Stomach (tissue), 9 donors: ENCODE data around the gene FHOD1. TPM values are rescaled to one million over a fixed set of nuclear protein-coding genes. Genes with fewer than 3 reads are reported as not detected.

Source experiments
- DNase-seq, 2 donors: peaks; one replicate each; pipeline versions ENCODE4 v3.0.0 to v3.0.0-alpha.2; 2013 to 2019
- H3K27ac ChIP-seq, 5 donors: fragments of 200-600 bp in 4 of 5; sonication (generic) in 4 of 5; one replicate each; pipeline ENCODE4 v1.5.1; 2013 to 2019; ENCODE audit warnings: mild to moderate bottlenecking in 1 of 5, moderate library complexity in 1 of 5
- H3K27me3 ChIP-seq, 3 donors: fragments of 200-600 bp; sonication (generic); one replicate each; pipeline ENCODE4 v1.5.1; 2017 to 2019; ENCODE audit warnings: mixed run types in 1 of 3
- H3K36me3 ChIP-seq, 4 donors: fragments of 200-600 bp; sonication (generic); 1 replicate in 3 of 4; 2 replicates in 1 of 4; pipeline ENCODE4 v1.5.1; 2016 to 2019
- H3K4me1 ChIP-seq, 4 donors: fragments of 200-600 bp; sonication (generic); one replicate each; pipeline ENCODE4 v1.5.1; 2016 to 2019
- H3K4me3 ChIP-seq, 4 donors: fragments of 200-600 bp; sonication (generic) in 3 of 4; one replicate each; pipeline ENCODE4 v1.5.1; 2016 to 2019; ENCODE audit warnings: mild to moderate bottlenecking in 1 of 4
- H3K9me3 ChIP-seq, 4 donors: fragments of 200-600 bp; sonication (generic); one replicate each; pipeline ENCODE4 v1.5.1; 2016 to 2019
- CTCF ChIP-seq, 7 experiments: fragments of 450-650 bp in 4 of 7; fragments of 200-600 bp in 3 of 7; sonication (generic) in 3 of 7; IDR thresholded peaks; one replicate each; pipeline ENCODE4 v1.5.1; 2016 to 2019; ENCODE audit warnings: antibody characterized with exemption in 7 of 7, control low read depth in 2 of 7, mild to moderate bottlenecking in 1 of 7
- EP300 ChIP-seq: sonication (generic); formaldehyde crosslinking; IDR thresholded peaks from one replicate; pipeline ENCODE4 v1.6.1; 2017; ENCODE audit warnings: antibody characterized with exemption
- POLR2A ChIP-seq, 4 donors: fragments of 450-650 bp; IDR thresholded peaks; one replicate each; pipeline ENCODE4 v1.6.1; 2016; ENCODE audit warnings: antibody characterized with exemption in 4 of 4, control low read depth in 2 of 4, mild to moderate bottlenecking in 1 of 4, moderate library complexity in 1 of 4
- POLR2AphosphoS5 ChIP-seq, 3 donors: sonication (generic); formaldehyde crosslinking; IDR thresholded peaks; one replicate each; pipeline ENCODE4 v1.6.1; 2016; ENCODE audit warnings: antibody characterized with exemption in 3 of 3
- WGBS, 5 donors: extraction: QIAGEN DNeasy Blood & Tissue Kit in 3 of 5; methylation state at CpG; one replicate each; pipeline versions ENCODE4 v1.1.5 to v1.1.7; 2013 to 2018; 5-methylcytosine and 5-hydroxymethylcytosine counted together
- intact Hi-C: fragments of 100-400 bp; cut with DNase I; formaldehyde crosslinking; loops from one replicate; pipeline ENCODE4 v1.15.1; 2023; ENCODE audit warnings: low total_unique reads
- polyA plus RNA-seq, 3 donors: library from polyadenylated mRNA; stranded (reverse); fragments of 200-250 nt; gene quantifications; one replicate each; pipeline ENCODE4 v1.2.3, GENCODE V29; 2013
- total RNA-seq, 5 donors: library from RNA; depleted of rRNA; stranded (reverse); fragments of >200 nt; gene quantifications; one replicate each; pipeline versions ENCODE4 v1.1.0 to v1.2.3, GENCODE V29; 2014 to 2016
- donor health status: healthy with polysubstance abuse.
- donor health status: Bipolar disorder and iron deficiency.
- donor health status: healthy.

The FHOD1 gene
- total and polyA plus RNA-seq, 8 donors, result 6.1 to 101 (median 17.5) TPM

GRCh38 chr16:67188323-67188722 lies 59.0 kb downstream of the FHOD1 start:
- peaks cover 0 to 3% (median 1%) of the 10 kb centered on the region in 4 donors for H3K36me3 ChIP-seq
- H3K4me3 ChIP-seq, result no peak overlapping the region
- H3K27ac ChIP-seq, result no peak overlapping the region
- H3K27me3 ChIP-seq, result peaks cover 0 to 4% (median 0%) of the 10 kb centered on the region in 3 donors
- intact Hi-C loops, result no loop called here
- peaks cover 36 to 46% (median 37%) of the 10 kb centered on the region in 4 donors for H3K4me1 ChIP-seq
- 72 to 90% (median 82%) methylated on average over 3 to 4 of the region's 4 CpGs for WGBS, 5 donors
- no peak for DNase-seq
- TF ChIP-seq EP300 (no peak), CTCF (IDR thresholded peaks at IDR 0.05) (no peak), POLR2AphosphoS5 (IDR thresholded peaks at IDR 0.05) (no peak), POLR2A (IDR thresholded peaks at IDR 0.05) (no peak)
- no peaks in the 10 kb centered on the region for H3K9me3 ChIP-seq

DNA sequence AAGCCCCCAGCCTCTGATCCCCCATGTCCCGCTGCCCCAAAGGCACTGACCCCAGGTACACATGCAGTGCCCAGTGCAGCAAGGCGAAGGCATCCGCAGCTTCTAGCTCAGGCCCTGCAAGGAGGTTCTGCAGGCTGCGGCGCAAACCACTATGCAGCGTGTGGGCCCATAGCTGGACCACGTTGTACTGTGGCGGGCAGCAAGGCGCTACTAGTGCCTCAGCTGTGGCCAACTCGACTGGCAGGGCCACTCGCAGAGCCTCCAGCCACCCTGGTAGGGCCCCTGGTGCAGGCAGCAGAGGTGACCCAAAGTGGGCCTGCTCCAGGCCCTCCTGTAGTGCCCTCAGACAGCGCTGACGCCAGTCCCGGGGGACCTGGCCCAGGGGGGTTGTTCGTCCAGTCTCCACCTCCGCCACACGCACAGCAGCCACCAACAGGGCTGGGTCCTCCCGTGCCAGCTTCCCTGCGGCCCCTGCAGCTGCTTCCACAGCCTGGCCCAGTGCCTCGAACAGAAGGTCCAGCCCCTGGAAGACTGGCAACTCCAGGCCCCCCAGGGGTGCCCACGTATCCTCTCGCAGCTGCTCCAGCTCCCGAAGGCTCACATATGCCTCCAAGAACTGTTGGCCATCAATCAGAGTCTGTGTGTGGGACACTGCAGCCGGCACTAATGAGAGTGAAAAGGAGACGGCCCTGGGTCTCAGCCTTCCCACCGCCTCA lies 59.9 kb downstream of the FHOD1 start:
- no peak overlapping the region for H3K27ac ChIP-seq
- 79 to 93% (median 88%) methylated on average over 8 to 26 of the region's 26 CpGs for WGBS, 5 donors
- no peak for TF ChIP-seq CTCF (IDR thresholded peaks at IDR 0.05)
- peaks cover 31 to 47% (median 37%) of the 10 kb centered on the region in 4 donors for H3K4me1 ChIP-seq
- DNase-seq, result no peak
- peaks cover 0 to 4% (median 0%) of the 10 kb centered on the region in 3 donors for H3K27me3 ChIP-seq
- no peaks in the 10 kb centered on the region for H3K36me3 ChIP-seq
- intact Hi-C loops, result no loop called here
- no peaks in the 10 kb centered on the region for H3K9me3 ChIP-seq
- no peak overlapping the region for H3K4me3 ChIP-seq

DNA sequence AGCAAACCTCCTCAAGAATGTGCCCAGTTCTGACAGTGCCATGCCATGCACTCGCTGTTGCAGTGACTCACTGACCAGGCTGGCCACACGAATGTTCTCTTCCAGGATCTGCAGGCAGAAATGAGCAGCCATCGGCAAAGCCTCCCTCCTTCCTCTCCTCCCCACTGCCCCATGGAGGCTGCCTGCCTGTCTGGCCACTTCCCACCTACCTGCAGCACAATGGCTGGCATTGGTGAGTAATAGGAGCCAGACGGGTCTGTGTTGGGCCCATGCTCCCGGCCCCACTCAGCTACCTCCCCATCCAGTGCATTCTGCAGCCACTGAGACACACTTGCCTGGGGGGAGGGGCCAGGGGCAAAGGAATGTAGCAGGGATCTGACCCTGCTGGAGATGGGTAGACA lies 60.7 kb downstream of the FHOD1 start:
- Histone ChIP-seq H3K4me1 (peaks cover 28 to 52% (median 36%) of the 10 kb centered on the region in 4 donors), H3K27ac (no peak overlapping the region), H3K27me3 (peaks cover 0 to 4% (median 0%) of the 10 kb centered on the region in 3 donors), H3K9me3 (no peaks in the 10 kb centered on the region), H3K4me3 (no peak overlapping the region), H3K36me3 (no peaks in the 10 kb centered on the region)
- intact Hi-C loops, result no loop called here
- DNase-seq, result no peak
- WGBS, 5 donors, result 38 to 64% (median 51%) methylated on average over 4 to 5 of the region's 5 CpGs
- TF ChIP-seq EP300 (no peak), CTCF (IDR thresholded peaks at IDR 0.05) (no peak), POLR2A (IDR thresholded peaks at IDR 0.05) (no peak), POLR2AphosphoS5 (IDR thresholded peaks at IDR 0.05) (no peak)

GRCh38 chr16:67185651-67186134 lies 61.6 kb downstream of the FHOD1 start:
- TF ChIP-seq EP300 (no peak), CTCF (IDR thresholded peaks at IDR 0.05) (peak in 1 of 7 experiments; percentile 11)
- 9 to 12% (median 10%) methylated on average over 12 of the region's 12 CpGs for WGBS, 5 donors
- peak overlapping the region; percentile 54 to 78 (median 59) for H3K4me3 ChIP-seq
- H3K27me3 ChIP-seq, result peaks cover 0 to 4% (median 0%) of the 10 kb centered on the region in 3 donors
- no peaks in the 10 kb centered on the region for H3K9me3 ChIP-seq
- DNase-seq, result no peak
- peaks cover 22 to 54% (median 37%) of the 10 kb centered on the region in 4 donors for H3K4me1 ChIP-seq
- intact Hi-C loops, result no loop called here
- H3K27ac ChIP-seq, result no peak overlapping the region
- H3K36me3 ChIP-seq, result no peaks in the 10 kb centered on the region
